ENCODE measurements around the gene SMOC2. TPM values are rescaled to one million over a fixed set of nuclear protein-coding genes. Genes with fewer than 3 reads are reported as not detected.

Gene SMOC2
- total RNA-seq, 2 donors from 2014 or later, result 17.8 to 167 TPM

GRCh38 chr6:168709991-168710390 is 269.0 kb downstream of the SMOC2 start:
- TF ChIP-seq POLR2AphosphoS5 (IDR thresholded peaks at IDR 0.05) (no peak), CTCF (IDR thresholded peaks at IDR 0.05) (no peak), POLR2A (IDR thresholded peaks at IDR 0.05) (no peak)
- H3K4me1 ChIP-seq (replicated peaks), result no peaks in the 10 kb centered on the region
- H3K4me3 ChIP-seq, result no peak overlapping the region
- H3K27ac ChIP-seq, result no peak overlapping the region
- H3K27me3 ChIP-seq (replicated peaks; ENCODE audit: insufficient read depth), result no peaks in the 10 kb centered on the region
- no peaks in the 10 kb centered on the region for H3K36me3 ChIP-seq
- WGBS, result 87% methylated on average over 9 of the region's 9 CpGs
- intact Hi-C loops (cut with DNase I), result no loop called here
- H3K9me3 ChIP-seq, result no peaks in the 10 kb centered on the region
- DNase-seq (ENCODE audit: low spot score), result no peak

GRCh38 chr6:168711049-168711640 is 270.2 kb downstream of the SMOC2 start:
- Histone ChIP-seq H3K9me3 (no peaks in the 10 kb centered on the region), H3K27ac (no peak overlapping the region), H3K4me3 (no peak overlapping the region), H3K36me3 (no peaks in the 10 kb centered on the region), H3K4me1 (replicated peaks) (no peaks in the 10 kb centered on the region), H3K27me3 (replicated peaks; ENCODE audit: insufficient read depth) (no peaks in the 10 kb centered on the region)
- peak in 3 of 4 experiments; percentile 19 to 36 (median 26) for TF ChIP-seq CTCF (IDR thresholded peaks at IDR 0.05)
- TF ChIP-seq POLR2A (IDR thresholded peaks at IDR 0.05), result no peak
- no peak for DNase-seq (ENCODE audit: low spot score)
- intact Hi-C loops (cut with DNase I), result no loop called here
- 51% methylated on average over 5 of the region's 5 CpGs for WGBS

DNA sequence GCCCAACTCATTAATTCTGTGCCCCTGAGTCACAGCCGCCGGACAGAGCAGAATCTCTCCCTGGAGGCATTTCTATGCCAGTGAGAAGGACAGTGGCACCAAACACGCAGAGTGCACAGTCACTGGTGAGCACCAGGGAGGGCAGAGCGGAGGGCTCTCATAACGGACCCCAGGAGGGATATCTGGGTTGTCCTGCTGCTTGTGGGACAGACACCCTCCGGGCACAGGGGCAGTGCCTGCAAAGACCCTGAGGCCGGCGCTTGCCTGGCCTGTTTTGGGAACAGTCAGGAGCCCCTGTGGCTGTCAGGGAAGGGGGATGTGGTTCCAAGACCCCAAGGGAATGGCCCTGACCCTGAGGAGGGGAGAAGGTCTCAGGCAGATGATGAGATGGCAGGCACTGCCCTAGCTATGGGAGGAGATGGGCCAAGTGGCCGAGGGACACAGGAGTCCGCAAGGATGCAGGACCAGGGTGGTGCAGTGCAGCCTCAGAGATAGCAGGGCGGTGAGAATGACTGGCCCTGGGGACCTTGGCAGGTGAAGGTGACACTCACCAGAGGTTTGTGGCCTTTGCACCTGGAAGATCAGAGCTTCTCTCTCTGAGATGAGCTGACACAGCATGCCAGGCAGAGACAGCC is 270.8 kb downstream of the SMOC2 start:
- TF ChIP-seq POLR2A (IDR thresholded peaks at IDR 0.05) (no peak), POLR2AphosphoS5 (IDR thresholded peaks at IDR 0.05) (no peak), CTCF (IDR thresholded peaks at IDR 0.05) (no peak)
- intact Hi-C loops (cut with DNase I), result no loop called here
- no peak for DNase-seq (ENCODE audit: low spot score)
- Histone ChIP-seq H3K27me3 (replicated peaks; ENCODE audit: insufficient read depth) (no peaks in the 10 kb centered on the region), H3K4me3 (no peak overlapping the region), H3K27ac (no peak overlapping the region), H3K36me3 (no peaks in the 10 kb centered on the region), H3K4me1 (replicated peaks) (no peaks in the 10 kb centered on the region), H3K9me3 (no peaks in the 10 kb centered on the region)
- WGBS, result 91% methylated on average over 11 of the region's 11 CpGs

- Histone ChIP-seq H3K4me3 (no peak overlapping the region), H3K9me3 (no peaks in the 10 kb centered on the region), H3K36me3 (no peaks in the 10 kb centered on the region), H3K27me3 (replicated peaks; ENCODE audit: insufficient read depth) (no peaks in the 10 kb centered on the region), H3K4me1 (replicated peaks) (no peaks in the 10 kb centered on the region), H3K27ac (no peak overlapping the region)
- no peak for DNase-seq (ENCODE audit: low spot score)
- 79% methylated on average over 5 of the region's 5 CpGs for WGBS
- intact Hi-C loops (cut with DNase I), result no loop called here
- TF ChIP-seq POLR2AphosphoS5 (IDR thresholded peaks at IDR 0.05), result no peak
Measured at GRCh38 chr6:168712993-168713392, 272.0 kb downstream of the SMOC2 start.

DNA sequence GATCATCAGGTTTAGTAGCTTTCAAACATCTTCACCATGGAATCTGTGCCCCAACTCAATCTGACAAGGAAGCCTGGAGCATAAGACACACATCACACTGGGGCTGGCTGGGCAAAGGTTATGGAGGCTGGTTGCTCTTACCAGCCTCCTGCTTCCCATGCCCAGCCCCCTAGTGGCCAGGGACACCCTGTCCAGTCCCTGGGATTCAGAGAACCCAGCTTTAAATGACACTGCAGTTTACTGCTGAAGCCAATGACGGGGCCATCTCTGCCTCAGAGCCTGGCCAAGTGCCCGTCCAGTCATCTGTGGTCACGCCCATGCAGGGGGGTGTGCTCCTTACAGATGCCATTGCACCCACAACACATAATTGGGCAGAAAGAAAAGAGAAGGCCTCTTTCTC is 272.9 kb downstream of the SMOC2 start:
- no peak for DNase-seq (ENCODE audit: low spot score)
- 83% methylated on average over 3 of the region's 3 CpGs for WGBS
- TF ChIP-seq POLR2AphosphoS5 (IDR thresholded peaks at IDR 0.05) (no peak), POLR2A (IDR thresholded peaks at IDR 0.05) (no peak), CTCF (IDR thresholded peaks at IDR 0.05) (peak in 1 of 4 experiments; percentile 10)

More for the DNA sequence above, 272.9 kb downstream of the SMOC2 start:
- no peaks in the 10 kb centered on the region for H3K27me3 ChIP-seq (replicated peaks; ENCODE audit: insufficient read depth)
- H3K4me1 ChIP-seq (replicated peaks), result no peaks in the 10 kb centered on the region
- H3K36me3 ChIP-seq, result no peaks in the 10 kb centered on the region
- intact Hi-C loops (cut with DNase I), result no loop called here
- H3K4me3 ChIP-seq, result no peak overlapping the region
- no peak overlapping the region for H3K27ac ChIP-seq
- H3K9me3 ChIP-seq, result no peaks in the 10 kb centered on the region

Measured in prostate gland (tissue), 2 donors.